H1 (cell line): ENCODE measurements around the gene MRPL55. TPM values are rescaled to one million over a fixed set of nuclear protein-coding genes. Genes with fewer than 3 reads are reported as not detected.

ENCODE experiments used
- CTCF ChIA-PET: fragments of 300-600 bp; sonication (Branson Sonifier 250); formaldehyde crosslinking; loops from one replicate; lab custom pipeline; 2021; ENCODE audit not compliant: partially characterized antibody; lab: Charles Lee
- POLR2A ChIA-PET: fragments of 300-600 bp; sonication (Branson Sonifier 250); formaldehyde crosslinking; loops from one replicate; lab custom pipeline; 2021; ENCODE audit warnings: inconsistent platforms; ENCODE audit not compliant: partially characterized antibody; lab: Charles Lee
- DNase-seq, 2 experiments: peaks; one replicate each; pipeline versions ENCODE4 v3.0.0 to v3.0.0-alpha.2; 2010 to 2022; ENCODE audit warnings: low spot score in 2 of 2, low read depth in 1 of 2, mixed read lengths in 1 of 2
- FAIRE-seq: peaks from 2 replicates; lab custom pipeline; 2011; peaks lifted over from hg19 to GRCh38; lab: Jason Lieb, UNC
- H2AFZ ChIP-seq: 2 replicates; pipeline ENCODE4 v1.8.1; 2012; ENCODE audit warnings: low read length, inconsistent platforms
- H2AK5ac ChIP-seq: 2 replicates; pipeline ENCODE4 v1.6.1; 2013; ENCODE audit warnings: low read depth, low read length
- H2BK120ac ChIP-seq: replicated peaks from 2 replicates; pipeline ENCODE3; 2013; ENCODE audit warnings: low read depth, low read length, inconsistent platforms
- H2BK12ac ChIP-seq: 2 replicates; pipeline ENCODE4 v1.6.1; 2013; ENCODE audit warnings: low read depth, low read length
- H2BK15ac ChIP-seq: 2 replicates; pipeline ENCODE4 v1.6.1; 2013; ENCODE audit warnings: low read length
- H2BK20ac ChIP-seq: 2 replicates; pipeline ENCODE4 v1.6.1; 2013; ENCODE audit warnings: low read length
- H2BK5ac ChIP-seq: 2 replicates; pipeline ENCODE4 v1.6.1; 2013; ENCODE audit warnings: low read depth, low read length
- H3K14ac ChIP-seq: 2 replicates; pipeline ENCODE4 v1.6.1; 2013; ENCODE audit warnings: inconsistent platforms; ENCODE audit not compliant: insufficient read length
- H3K18ac ChIP-seq: 2 replicates; pipeline ENCODE4 v1.6.1; 2013; ENCODE audit warnings: low read length; ENCODE audit errors: extremely low read depth
- H3K23ac ChIP-seq: 2 replicates; pipeline ENCODE4 v1.6.1; 2013; ENCODE audit warnings: inconsistent platforms; ENCODE audit not compliant: insufficient read length
- H3K23me2 ChIP-seq: 2 replicates; pipeline ENCODE4 v1.6.1; 2013; ENCODE audit warnings: low read depth, low read length
- H3K27ac ChIP-seq: 2 replicates; pipeline ENCODE4 v1.6.1; 2011; ENCODE audit warnings: low read depth, low read length, inconsistent platforms
- H3K27me3 ChIP-seq, 4 experiments: replicated peaks in 1 of 4; 1 replicate in 1 of 4; 2 replicates in 3 of 4; pipeline versions ENCODE4 v1.6.1 to v1.8.1; 2011 to 2013; ENCODE audit warnings: low read length in 3 of 4, mild to moderate bottlenecking in 3 of 4, inconsistent platforms in 2 of 4, mixed read lengths in 2 of 4, moderate library complexity in 1 of 4; ENCODE audit not compliant: control insufficient read depth in 3 of 4, insufficient read depth in 3 of 4; ENCODE audit errors: extremely low read depth in 1 of 4
- H3K36me3 ChIP-seq, 4 experiments: 2 replicates each; pipeline versions ENCODE4 v1.6.1 to v1.8.1; 2011 to 2013; ENCODE audit warnings: mild to moderate bottlenecking in 4 of 4, low read length in 3 of 4, moderate library complexity in 2 of 4, control low read depth in 1 of 4, inconsistent platforms in 1 of 4; ENCODE audit not compliant: insufficient read depth in 4 of 4, control insufficient read depth in 2 of 4
- H3K4ac ChIP-seq: replicated peaks from 2 replicates; pipeline ENCODE3; 2013; ENCODE audit warnings: low read length, low read depth, mixed read lengths, inconsistent platforms; ENCODE audit not compliant: insufficient read length
- H3K4me1 ChIP-seq, 4 experiments: replicated peaks in 1 of 4; 1 replicate in 1 of 4; 2 replicates in 3 of 4; pipeline versions ENCODE4 v1.6.1 to v1.8.1; 2011 to 2013; ENCODE audit warnings: low read length in 3 of 4, inconsistent platforms in 2 of 4, mixed read lengths in 1 of 4; ENCODE audit not compliant: insufficient read depth in 4 of 4, control insufficient read depth in 3 of 4
- H3K4me2 ChIP-seq, 2 experiments: 2 replicates each; pipeline versions ENCODE4 v1.6.1 to v1.8.1; 2011 to 2013; ENCODE audit warnings: low read depth in 2 of 2, low read length in 2 of 2, control low read depth in 1 of 2, inconsistent platforms in 1 of 2, mild to moderate bottlenecking in 1 of 2; ENCODE audit not compliant: insufficient read depth in 1 of 2
- H3K4me3 ChIP-seq, 4 experiments: fragments of 200-600, 300-600 bp in 1 of 4; sonication (generic), shearing (Covaris generic), sonication (Bioruptor Twin) in 1 of 4; 2 replicates each; pipeline versions ENCODE4 v1.5.1 to v1.8.1; 2011 to 2016; ENCODE audit warnings: low read length in 4 of 4, low read depth in 3 of 4, control low read depth in 2 of 4, inconsistent platforms in 2 of 4, mild to moderate bottlenecking in 2 of 4, mixed read lengths in 1 of 4, moderate library complexity in 1 of 4; ENCODE audit not compliant: insufficient read depth in 2 of 4; ENCODE audit errors: extremely low read depth in 1 of 4
- H3K56ac ChIP-seq: replicated peaks from 2 replicates; pipeline ENCODE3; 2013; ENCODE audit warnings: low read depth, mild to moderate bottlenecking, mixed read lengths, low read length, inconsistent platforms; ENCODE audit not compliant: insufficient read length
- H3K79me1 ChIP-seq: 2 replicates; pipeline ENCODE4 v1.6.1; 2013; ENCODE audit warnings: low read depth, low read length, control low read depth
- H3K79me2 ChIP-seq, 2 experiments: 2 replicates each; pipeline versions ENCODE4 v1.6.1 to v1.8.1; 2012 to 2013; ENCODE audit warnings: low read length in 2 of 2, mild to moderate bottlenecking in 2 of 2, inconsistent platforms in 1 of 2; ENCODE audit not compliant: insufficient read depth in 2 of 2, control insufficient read depth in 1 of 2
- H3K9ac ChIP-seq, 4 experiments: replicated peaks in 1 of 4; 1 replicate in 1 of 4; 2 replicates in 3 of 4; pipeline versions ENCODE4 v1.6.1 to v1.8.1; 2011 to 2013; ENCODE audit warnings: low read depth in 3 of 4, low read length in 3 of 4, control low read depth in 2 of 4, mild to moderate bottlenecking in 2 of 4, moderate library complexity in 2 of 4, inconsistent platforms in 1 of 4; ENCODE audit errors: extremely low read depth in 1 of 4
- H3K9me3 ChIP-seq, 2 experiments: 2 replicates each; pipeline versions ENCODE4 v1.6.1 to v1.8.1; 2012 to 2013; ENCODE audit warnings: mild to moderate bottlenecking in 2 of 2, moderate library complexity in 2 of 2, control low read depth in 1 of 2, inconsistent platforms in 1 of 2, low read depth in 1 of 2, low read length in 1 of 2, mixed read lengths in 1 of 2; ENCODE audit not compliant: insufficient read depth in 2 of 2
- H4K20me1 ChIP-seq, 2 experiments: replicated peaks in 1 of 2; 2 replicates each; pipeline versions ENCODE3 to v1.8.1; 2011 to 2013; ENCODE audit warnings: inconsistent platforms in 2 of 2, low read length in 2 of 2, mild to moderate bottlenecking in 1 of 2; ENCODE audit not compliant: insufficient read depth in 2 of 2, control insufficient read depth in 1 of 2
- H4K5ac ChIP-seq: 2 replicates; pipeline ENCODE4 v1.6.1; 2013; ENCODE audit warnings: low read length, low read depth, mixed read lengths, inconsistent platforms; ENCODE audit not compliant: insufficient read length
- H4K8ac ChIP-seq: 2 replicates; pipeline ENCODE4 v1.8.0; 2013; ENCODE audit warnings: mild to moderate bottlenecking, moderate library complexity, low read length, inconsistent platforms; ENCODE audit not compliant: insufficient read depth; ENCODE audit errors: extremely low read depth
- H4K91ac ChIP-seq: replicated peaks from 2 replicates; pipeline ENCODE3; 2013; ENCODE audit warnings: low read length, mixed read lengths, inconsistent platforms; ENCODE audit not compliant: insufficient read length
- ASH2L ChIP-seq: fragments of 200-600, 300-600 bp; sonication (generic); IDR thresholded peaks from one replicate; pipeline ENCODE4 v1.7.1; 2017; ENCODE audit warnings: low read length
- CREB1 ChIP-seq: IDR thresholded peaks from 2 replicates; pipeline ENCODE4 v1.6.1; 2012; ENCODE audit warnings: inconsistent platforms
- GTF2F1 ChIP-seq: IDR thresholded peaks from 2 replicates; pipeline ENCODE4 v1.6.1; 2012; ENCODE audit warnings: low read depth, low read length, improper control_type of control experiment, borderline replicate concordance
- HDAC2 ChIP-seq, 2 experiments: fragments of 300-600 bp in 1 of 2; sonication (generic) in 1 of 2; IDR thresholded peaks; 2 replicates each; pipeline ENCODE4 v1.6.1; 2011 to 2012; ENCODE audit warnings: low read depth in 2 of 2, low read length in 2 of 2, mild to moderate bottlenecking in 2 of 2, moderate library complexity in 2 of 2, borderline replicate concordance in 1 of 2, inconsistent platforms in 1 of 2
- KDM1A ChIP-seq: fragments of 200-600, 300-600 bp; sonication (generic); IDR thresholded peaks from 2 replicates; pipeline ENCODE4 v1.7.1; 2016; ENCODE audit warnings: mild to moderate bottlenecking, low read length, borderline replicate concordance
- KDM4A ChIP-seq: IDR thresholded peaks from one replicate; pipeline ENCODE4 v1.7.1; 2012; ENCODE audit warnings: low read depth, mild to moderate bottlenecking, moderate library complexity, low read length, inconsistent platforms; ENCODE audit not compliant: severe bottlenecking
- NRF1 ChIP-seq: IDR thresholded peaks from 2 replicates; pipeline ENCODE4 v1.6.1; 2011; ENCODE audit warnings: mild to moderate bottlenecking, low read depth, low read length, improper control_type of control experiment
- POLR2A ChIP-seq, 2 experiments: IDR thresholded peaks; 1 replicate in 1 of 2; 2 replicates in 1 of 2; pipeline ENCODE4 v1.6.1; 2011; ENCODE audit warnings: low read depth in 2 of 2, low read length in 2 of 2, mild to moderate bottlenecking in 2 of 2; ENCODE audit errors: control extremely low read depth in 1 of 2
- POLR2AphosphoS5 ChIP-seq: IDR thresholded peaks from 2 replicates; pipeline ENCODE4 v1.6.1; 2011; ENCODE audit warnings: low read depth, low read length
- RBBP5 ChIP-seq: IDR thresholded peaks from 2 replicates; pipeline ENCODE4 v1.7.1; 2012; ENCODE audit warnings: low read depth, mild to moderate bottlenecking, inconsistent platforms, low read length, moderate library complexity, borderline replicate concordance
- TAF7 ChIP-seq: optimal IDR thresholded peaks from 2 replicates; pipeline ENCODE3; 2011; ENCODE audit warnings: low read depth, mild to moderate bottlenecking, inconsistent platforms, low read length, moderate library complexity, borderline replicate concordance
- WGBS, 2 experiments: shearing (Covaris generic) in 1 of 2; methylation state at CpG; one replicate each; pipeline versions ENCODE4 v1.1.6 to v1.1.7; 2013 to 2015; ENCODE audit warnings: low lambda C conversion rate in 2 of 2, mixed read lengths in 2 of 2, inconsistent platforms in 1 of 2, low coverage in 1 of 2, missing lambda C conversion rate in 1 of 2; ENCODE audit not compliant: insufficient replicate concordance in 2 of 2, insufficient coverage in 1 of 2, insufficient read length in 1 of 2; ENCODE audit errors: extremely low coverage in 1 of 2, missing lambda C conversion rate in 1 of 2; 5-methylcytosine and 5-hydroxymethylcytosine counted together
- polyA plus RNA-seq, 7 experiments: library from polyadenylated mRNA; depleted of rRNA in 3 of 7; stranded (reverse) in 5 of 7; unstranded in 2 of 7; fragments of >200 nt in 5 of 7; fragments of 200-250 nt in 2 of 7; gene quantifications; 1 replicate in 5 of 7; 2 replicates in 1 of 7; 4 replicates in 1 of 7; pipeline versions ENCODE4 v1.2.1 to v1.2.3, GENCODE V29; 2011 to 2013; ENCODE audit warnings: missing spikeins in 2 of 7, mixed read lengths in 2 of 7
- total RNA-seq: library from RNA; stranded (reverse); fragmentation: NEBNext Ultra II Directional; extraction: Animal tissue kit (Norgen Biotek cat#: 25700); gene quantifications from 2 replicates; pipeline ENCODE4 v1.2.1, GENCODE V29; 2021

MRPL55 gene
- total and polyA plus RNA-seq, 2 of the 8 experiments (the other 6 are each of a cell fraction or from before 2014, with no cell fraction given) = 59.0 to 244 TPM

- Histone ChIP-seq H4K20me1 (peaks cover 30 to 50% of the 10 kb centered on the region in 2 experiments), H3K23ac (no peak within 1 kb of the TSS)
- peak; percentile 82 for TF ChIP-seq TAF7
- peak in 1 of 2 experiments; percentile 91; a peak in 2 of 3 replicates for TF ChIP-seq POLR2A (IDR thresholded peaks at IDR 0.05; ENCODE audit: control extremely low read depth in 1 of 2, low read depth in 2 of 2, low read length in 2 of 2)
- TF ChIP-seq ASH2L = peak; percentile 67
- peak in 1 of 2 experiments; percentile 65; a peak in 1 of 4 replicates for TF ChIP-seq HDAC2 (IDR thresholded peaks at IDR 0.05; ENCODE audit: borderline replicate concordance in 1 of 2, low read depth in 2 of 2, low read length in 2 of 2)
- no peak for TF ChIP-seq GTF2F1
- TF ChIP-seq KDM1A = peak; percentile 92
- peak; percentile 73 for TF ChIP-seq NRF1
- peak; percentile 98 for TF ChIP-seq KDM4A
- TF ChIP-seq POLR2AphosphoS5 = peak; percentile 87
- peak; percentile 91 for TF ChIP-seq CREB1
- TF ChIP-seq RBBP5 = peak; percentile 76
Observed at GRCh38 chr1:228082214-228082917, 26.7 kb downstream of the MRPL55 start, which contains the start of gene ARF1. Gene ARF1 (plus strand): TSS chr1:228082708. CDS start chr1:228097115, 14,407 bp downstream.

More at GRCh38 chr1:228082214-228082917, 26.7 kb downstream of the MRPL55 start, which contains the start of gene ARF1:
- DNase-seq (peak; percentile 84 to 94), FAIRE-seq (no peak)
- Histone ChIP-seq H3K36me3 (no peaks in the 10 kb centered on the region), H2AK5ac (no peak within 1 kb of the TSS), H2BK20ac (no peak within 1 kb of the TSS), H3K27me3 (peaks cover 0 to 14% (median 11%) of the 10 kb centered on the region in 4 experiments; a peak in 5 of 7 replicates), H3K18ac (peak within 1 kb of the TSS; percentile 19; the same call in 1 of the 2 replicates), H3K4ac (peak within 1 kb of the TSS; percentile 83), H3K14ac (peak within 1 kb of the TSS; percentile 31), H3K4me1 (peaks cover 7 to 30% (median 8%) of the 10 kb centered on the region in 4 experiments), H3K79me1 (peaks cover 13% of the 10 kb centered on the region; the same call in 1 of the 2 replicates), H3K4me2 (peak within 1 kb of the TSS; percentile 73 to 92), H3K56ac (peak within 1 kb of the TSS; percentile 64), H2BK12ac (no peak within 1 kb of the TSS), H2BK15ac (no peak within 1 kb of the TSS), H3K23me2 (peaks cover 15% of the 10 kb centered on the region), H4K5ac (peak within 1 kb of the TSS; percentile 63), H3K27ac (peak within 1 kb of the TSS; percentile 95), H2BK5ac (peak within 1 kb of the TSS; percentile 66), H2AFZ (no peak within 1 kb of the TSS), H3K9me3 (no peaks in the 10 kb centered on the region), H3K79me2 (peaks cover 44 to 47% of the 10 kb centered on the region in 2 experiments), H3K9ac (peak within 1 kb of the TSS; percentile 80 to 98 (median 90)), H4K91ac (peak within 1 kb of the TSS; percentile 80), H4K8ac (peak within 1 kb of the TSS; percentile 98), H2BK120ac (no peak within 1 kb of the TSS), H3K4me3 (peak within 1 kb of the TSS; percentile 91 to 99 (median 95))
- POLR2A ChIA-PET = interaction anchor here (0.6 to 4.3 kb wide), 16 partner anchors 8 to 581 kb away, joined by 3 to 27 read pairs (median 4); no protein-coding TSS in a partner anchor
- 2% methylated on average over 43 of the region's 87 CpGs; no CpG with 5 or more reads in 1 of the 2 experiments for WGBS, 2 experiments
- CTCF ChIA-PET = interaction anchor here (1.2 to 3.2 kb wide), 2 partner anchors 48 to 79 kb away, joined by 3 to 21 read pairs; no protein-coding TSS in a partner anchor
